Right atrium auricular region (tissue), 2 donors: Measurements from ENCODE around the gene SLC35G1. TPM values are rescaled to one million over a fixed set of nuclear protein-coding genes. Genes with fewer than 3 reads are reported as not detected.

Source experiments
- DNase-seq: peaks from one replicate; pipeline ENCODE4 v3.0.0-alpha.2; 2019; ENCODE audit warnings: low spot score
- H3K27ac ChIP-seq, 2 donors: fragments of 200-600 bp; sonication (generic); 1 replicate in 1 of 2; 2 replicates in 1 of 2; pipeline ENCODE4 v1.5.1; 2016 to 2019
- H3K27me3 ChIP-seq, 2 donors: fragments of 200-600 bp; sonication (generic); one replicate each; pipeline versions ENCODE4 v1.5.1 to v1.6.0; 2017 to 2019
- H3K36me3 ChIP-seq: fragments of 200-600 bp; sonication (generic); one replicate; pipeline ENCODE4 v1.5.1; 2016
- H3K4me1 ChIP-seq, 2 donors: fragments of 200-600 bp; sonication (generic); one replicate each; pipeline versions ENCODE4 v1.5.1 to v1.6.0; 2017 to 2019
- H3K4me3 ChIP-seq, 2 donors: fragments of 200-600 bp; sonication (generic); 1 replicate in 1 of 2; 2 replicates in 1 of 2; pipeline ENCODE4 v1.5.1; 2017 to 2019; ENCODE audit warnings: mild to moderate bottlenecking in 1 of 2, moderate library complexity in 1 of 2
- H3K9me3 ChIP-seq, 2 donors: fragments of 200-600 bp; sonication (generic); one replicate each; pipeline ENCODE4 v1.5.1; 2019
- total RNA-seq, 2 donors: library from RNA; depleted of rRNA; stranded (reverse); fragments of >200 nt; gene quantifications; one replicate each; pipeline ENCODE4 v1.1.0, GENCODE V29; 2016
- TF ChIP-seq, protein P1 (sequence below), 2 donors: fragments of 200-600 bp; sonication (generic); IDR thresholded peaks; one replicate each; pipeline ENCODE4 v1.5.1; 2019; ENCODE audit warnings: antibody characterized with exemption in 2 of 2

Gene SLC35G1
- total RNA-seq, 2 donors from 2014 or later: 3.5 to 5.6 TPM

DNA sequence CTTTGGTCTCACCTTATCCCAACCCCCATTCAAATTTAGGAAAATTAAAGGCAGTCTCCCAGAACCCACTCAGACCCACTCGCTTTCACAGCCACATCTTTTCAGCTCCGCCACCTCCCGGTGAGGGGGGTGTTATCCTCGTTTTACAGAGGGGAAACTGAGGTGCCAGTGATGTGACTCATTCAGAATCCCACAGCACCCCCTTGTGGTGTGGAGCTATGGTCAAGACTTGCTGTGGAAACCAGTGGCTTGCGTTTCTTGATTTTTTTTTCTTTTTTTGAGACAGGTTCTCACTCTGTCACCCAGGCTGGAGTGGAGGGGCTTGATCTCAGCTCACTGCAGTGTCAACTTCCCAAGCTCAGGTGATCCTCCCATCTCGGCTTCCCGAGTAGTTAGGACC lies 27.6 kb downstream of the SLC35G1 start:
- no peak overlapping the region for H3K27ac ChIP-seq
- no peaks in the 10 kb centered on the region for H3K27me3 ChIP-seq
- H3K9me3 ChIP-seq: no peaks in the 10 kb centered on the region
- H3K4me1 ChIP-seq: peaks cover 0 to 18% of the 10 kb centered on the region in 2 donors
- no peak for DNase-seq
- TF ChIP-seq, protein P1, sequence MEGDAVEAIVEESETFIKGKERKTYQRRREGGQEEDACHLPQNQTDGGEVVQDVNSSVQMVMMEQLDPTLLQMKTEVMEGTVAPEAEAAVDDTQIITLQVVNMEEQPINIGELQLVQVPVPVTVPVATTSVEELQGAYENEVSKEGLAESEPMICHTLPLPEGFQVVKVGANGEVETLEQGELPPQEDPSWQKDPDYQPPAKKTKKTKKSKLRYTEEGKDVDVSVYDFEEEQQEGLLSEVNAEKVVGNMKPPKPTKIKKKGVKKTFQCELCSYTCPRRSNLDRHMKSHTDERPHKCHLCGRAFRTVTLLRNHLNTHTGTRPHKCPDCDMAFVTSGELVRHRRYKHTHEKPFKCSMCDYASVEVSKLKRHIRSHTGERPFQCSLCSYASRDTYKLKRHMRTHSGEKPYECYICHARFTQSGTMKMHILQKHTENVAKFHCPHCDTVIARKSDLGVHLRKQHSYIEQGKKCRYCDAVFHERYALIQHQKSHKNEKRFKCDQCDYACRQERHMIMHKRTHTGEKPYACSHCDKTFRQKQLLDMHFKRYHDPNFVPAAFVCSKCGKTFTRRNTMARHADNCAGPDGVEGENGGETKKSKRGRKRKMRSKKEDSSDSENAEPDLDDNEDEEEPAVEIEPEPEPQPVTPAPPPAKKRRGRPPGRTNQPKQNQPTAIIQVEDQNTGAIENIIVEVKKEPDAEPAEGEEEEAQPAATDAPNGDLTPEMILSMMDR (IDR thresholded peaks at IDR 0.05): no peak
- H3K36me3 ChIP-seq: no peaks in the 10 kb centered on the region
- no peak overlapping the region for H3K4me3 ChIP-seq

DNA sequence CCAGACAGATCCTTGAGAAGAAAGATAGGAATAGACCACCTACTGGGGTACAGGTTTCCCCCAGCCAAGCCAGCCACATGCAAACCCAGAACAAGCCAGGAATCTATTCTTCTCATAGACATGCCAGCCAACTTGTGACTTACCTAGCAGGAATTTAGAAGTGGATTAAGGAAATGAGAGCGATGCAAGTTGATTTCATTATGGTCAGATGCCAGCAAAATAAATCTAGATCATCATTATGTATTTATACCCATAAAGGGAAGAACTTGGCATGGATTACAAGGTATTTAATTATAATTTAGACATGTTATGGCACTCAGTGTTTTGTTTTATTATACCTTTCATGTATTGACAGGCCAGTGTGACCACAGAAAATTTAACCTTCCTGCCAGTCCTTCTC lies 32.8 kb downstream of the SLC35G1 start:
- Histone ChIP-seq H3K27ac (no peak overlapping the region), H3K4me3 (no peak overlapping the region), H3K36me3 (no peaks in the 10 kb centered on the region), H3K4me1 (no peaks in the 10 kb centered on the region), H3K27me3 (no peaks in the 10 kb centered on the region), H3K9me3 (no peaks in the 10 kb centered on the region)
- TF ChIP-seq, protein P1 (IDR thresholded peaks at IDR 0.05): no peak
- no peak for DNase-seq

DNA sequence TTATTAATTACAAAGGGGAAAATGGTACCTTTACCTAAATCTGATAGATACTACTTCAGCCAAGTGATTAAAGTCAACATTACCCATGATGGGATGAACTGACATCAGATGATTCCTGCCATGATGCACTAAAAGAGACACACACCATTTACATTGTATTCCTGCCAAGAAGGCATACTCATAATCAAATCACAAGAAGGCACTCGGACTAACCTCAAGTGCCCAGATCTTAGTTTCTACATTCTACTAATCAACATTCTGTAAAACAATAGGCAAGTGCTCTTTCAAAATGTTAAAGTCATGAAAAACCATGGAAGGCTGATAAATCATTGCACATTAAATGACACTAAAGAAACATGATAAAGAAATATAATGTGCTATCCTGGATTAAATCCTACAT lies 44.4 kb downstream of the SLC35G1 start:
- peaks cover 0 to 8% of the 10 kb centered on the region in 2 donors for H3K4me1 ChIP-seq
- H3K27me3 ChIP-seq: no peaks in the 10 kb centered on the region
- no peak for DNase-seq
- no peaks in the 10 kb centered on the region for H3K36me3 ChIP-seq
- TF ChIP-seq, protein P1 (IDR thresholded peaks at IDR 0.05): no peak
- no peak overlapping the region for H3K4me3 ChIP-seq
- H3K9me3 ChIP-seq: no peaks in the 10 kb centered on the region
- no peak overlapping the region for H3K27ac ChIP-seq

DNA sequence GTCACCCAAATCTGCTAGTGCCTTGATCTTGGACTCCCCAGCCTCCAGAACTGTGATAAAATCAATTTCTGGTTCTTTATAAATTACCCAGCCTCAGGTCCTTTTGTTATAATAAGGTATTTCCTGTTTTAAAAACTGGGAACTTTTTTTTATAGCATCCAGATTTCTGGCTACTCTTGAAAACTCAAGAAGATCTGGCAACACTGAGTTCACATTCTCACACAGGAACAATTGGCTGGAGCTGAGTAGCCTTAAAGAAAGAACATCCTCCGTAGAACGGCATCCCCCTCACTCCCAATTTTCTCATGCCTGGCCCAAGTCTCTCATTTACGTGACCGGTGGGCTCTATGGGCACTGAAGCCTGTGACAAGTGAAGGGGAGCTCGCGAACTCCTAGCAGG lies 47.1 kb downstream of the SLC35G1 start:
- TF ChIP-seq, protein P1 (IDR thresholded peaks at IDR 0.05): no peak
- Histone ChIP-seq H3K27me3 (no peaks in the 10 kb centered on the region), H3K4me3 (no peak overlapping the region), H3K4me1 (peaks cover 0 to 17% of the 10 kb centered on the region in 2 donors), H3K9me3 (no peaks in the 10 kb centered on the region), H3K36me3 (no peaks in the 10 kb centered on the region), H3K27ac (peak overlapping the region in 1 of 2 donors; percentile 78)
- no peak for DNase-seq

DNA sequence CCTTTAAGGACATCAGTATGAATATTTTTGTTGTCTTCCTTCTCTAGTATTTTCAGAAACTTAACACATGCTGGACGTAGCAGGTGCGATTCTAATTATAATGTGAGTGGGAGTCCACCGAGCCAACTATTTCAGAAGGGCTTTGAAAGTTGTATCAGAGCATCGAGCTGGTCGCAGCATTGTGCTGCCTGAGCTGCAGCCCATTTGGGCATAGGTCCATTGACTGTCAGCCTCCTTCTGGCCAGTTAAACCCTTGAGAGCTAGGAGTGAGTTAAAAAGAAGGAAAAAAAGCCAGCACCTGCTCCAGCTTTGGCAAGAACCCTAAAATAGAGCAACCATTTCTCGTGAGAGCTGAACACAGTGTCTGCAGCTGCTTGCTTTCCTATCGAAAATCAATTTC lies 47.8 kb downstream of the SLC35G1 start:
- TF ChIP-seq, protein P1 (IDR thresholded peaks at IDR 0.05): no peak
- no peaks in the 10 kb centered on the region for H3K36me3 ChIP-seq
- peak overlapping the region; percentile 15 to 78 for H3K27ac ChIP-seq
- no peak for DNase-seq
- no peaks in the 10 kb centered on the region for H3K9me3 ChIP-seq
- H3K4me3 ChIP-seq: no peak overlapping the region
- no peaks in the 10 kb centered on the region for H3K27me3 ChIP-seq
- peaks cover 0 to 24% of the 10 kb centered on the region in 2 donors for H3K4me1 ChIP-seq

DNA sequence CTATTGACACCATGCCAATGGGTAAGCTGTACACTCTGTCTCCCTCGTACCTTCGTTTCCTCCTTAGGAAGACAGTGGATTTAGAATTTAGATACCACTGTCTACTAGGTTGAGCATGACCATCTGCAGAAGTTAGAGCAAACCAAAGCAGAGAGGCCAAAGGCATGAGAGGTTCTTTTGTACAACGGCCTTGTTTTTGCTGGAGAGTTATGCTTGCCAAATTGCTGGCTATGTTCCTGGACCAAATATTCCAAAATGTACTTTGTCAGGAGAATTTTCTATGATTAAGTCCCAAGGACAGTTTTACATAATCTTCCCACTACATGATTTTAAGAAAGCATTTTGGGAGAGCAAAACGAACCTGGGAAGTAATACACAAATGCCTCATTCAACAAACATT lies 52.0 kb downstream of the SLC35G1 start:
- H3K9me3 ChIP-seq: no peaks in the 10 kb centered on the region
- H3K4me1 ChIP-seq: peaks cover 0 to 38% of the 10 kb centered on the region in 2 donors
- peak overlapping the region; percentile 61 to 88 for H3K27ac ChIP-seq
- H3K4me3 ChIP-seq: no peak overlapping the region
- no peak for DNase-seq
- no peaks in the 10 kb centered on the region for H3K36me3 ChIP-seq
- TF ChIP-seq, protein P1 (IDR thresholded peaks at IDR 0.05): no peak
- no peaks in the 10 kb centered on the region for H3K27me3 ChIP-seq
